ENCODE data around the gene LMLN.

The LMLN gene

DNA sequence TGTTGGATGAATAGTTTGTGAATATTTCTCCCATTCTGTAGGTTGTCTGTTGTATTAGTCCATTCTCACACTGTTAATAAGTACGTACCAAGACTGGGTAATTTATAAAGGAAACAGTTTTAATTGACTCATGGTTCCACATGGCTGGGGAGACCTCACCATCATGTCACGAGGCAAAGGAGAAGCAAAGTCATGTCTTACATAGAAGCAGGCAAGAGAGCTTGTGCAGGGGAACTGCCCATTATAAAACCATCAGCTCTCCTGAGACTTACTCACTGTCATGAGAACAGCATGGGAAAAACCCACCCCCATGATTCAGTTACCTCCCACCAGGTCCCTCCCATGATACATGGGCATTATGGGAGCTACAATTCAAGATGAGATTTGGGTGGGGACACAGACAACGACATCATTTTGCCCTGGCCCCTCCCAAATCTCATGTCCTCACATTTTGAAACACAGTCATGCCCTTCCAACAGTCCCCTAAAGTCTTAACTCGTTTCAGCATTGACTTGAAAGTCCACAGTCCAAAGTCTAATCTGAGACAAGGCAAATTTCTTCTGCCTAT, 133.2 kb downstream of the LMLN start:
- no peak for DNase-seq (ENCODE audit: low read depth)
- H3K4me3 ChIP-seq (ENCODE audit: low read length), result no peak overlapping the region
- TF ChIP-seq, protein P1, sequence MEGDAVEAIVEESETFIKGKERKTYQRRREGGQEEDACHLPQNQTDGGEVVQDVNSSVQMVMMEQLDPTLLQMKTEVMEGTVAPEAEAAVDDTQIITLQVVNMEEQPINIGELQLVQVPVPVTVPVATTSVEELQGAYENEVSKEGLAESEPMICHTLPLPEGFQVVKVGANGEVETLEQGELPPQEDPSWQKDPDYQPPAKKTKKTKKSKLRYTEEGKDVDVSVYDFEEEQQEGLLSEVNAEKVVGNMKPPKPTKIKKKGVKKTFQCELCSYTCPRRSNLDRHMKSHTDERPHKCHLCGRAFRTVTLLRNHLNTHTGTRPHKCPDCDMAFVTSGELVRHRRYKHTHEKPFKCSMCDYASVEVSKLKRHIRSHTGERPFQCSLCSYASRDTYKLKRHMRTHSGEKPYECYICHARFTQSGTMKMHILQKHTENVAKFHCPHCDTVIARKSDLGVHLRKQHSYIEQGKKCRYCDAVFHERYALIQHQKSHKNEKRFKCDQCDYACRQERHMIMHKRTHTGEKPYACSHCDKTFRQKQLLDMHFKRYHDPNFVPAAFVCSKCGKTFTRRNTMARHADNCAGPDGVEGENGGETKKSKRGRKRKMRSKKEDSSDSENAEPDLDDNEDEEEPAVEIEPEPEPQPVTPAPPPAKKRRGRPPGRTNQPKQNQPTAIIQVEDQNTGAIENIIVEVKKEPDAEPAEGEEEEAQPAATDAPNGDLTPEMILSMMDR (conservative IDR thresholded peaks at IDR 0.05; ENCODE audit: low read length), result no peak
